Activated T-helper 1 cell treated with Interleukin-2 at 50 U/mL for 16 hours (primary cell): ENCODE results near the gene GLI2.

Experiments used
- DNase-seq: peaks from one replicate; pipeline ENCODE4 v3.0.0-alpha.2; 2020; ENCODE audit warnings: low read depth

The GLI2 gene

DNA sequence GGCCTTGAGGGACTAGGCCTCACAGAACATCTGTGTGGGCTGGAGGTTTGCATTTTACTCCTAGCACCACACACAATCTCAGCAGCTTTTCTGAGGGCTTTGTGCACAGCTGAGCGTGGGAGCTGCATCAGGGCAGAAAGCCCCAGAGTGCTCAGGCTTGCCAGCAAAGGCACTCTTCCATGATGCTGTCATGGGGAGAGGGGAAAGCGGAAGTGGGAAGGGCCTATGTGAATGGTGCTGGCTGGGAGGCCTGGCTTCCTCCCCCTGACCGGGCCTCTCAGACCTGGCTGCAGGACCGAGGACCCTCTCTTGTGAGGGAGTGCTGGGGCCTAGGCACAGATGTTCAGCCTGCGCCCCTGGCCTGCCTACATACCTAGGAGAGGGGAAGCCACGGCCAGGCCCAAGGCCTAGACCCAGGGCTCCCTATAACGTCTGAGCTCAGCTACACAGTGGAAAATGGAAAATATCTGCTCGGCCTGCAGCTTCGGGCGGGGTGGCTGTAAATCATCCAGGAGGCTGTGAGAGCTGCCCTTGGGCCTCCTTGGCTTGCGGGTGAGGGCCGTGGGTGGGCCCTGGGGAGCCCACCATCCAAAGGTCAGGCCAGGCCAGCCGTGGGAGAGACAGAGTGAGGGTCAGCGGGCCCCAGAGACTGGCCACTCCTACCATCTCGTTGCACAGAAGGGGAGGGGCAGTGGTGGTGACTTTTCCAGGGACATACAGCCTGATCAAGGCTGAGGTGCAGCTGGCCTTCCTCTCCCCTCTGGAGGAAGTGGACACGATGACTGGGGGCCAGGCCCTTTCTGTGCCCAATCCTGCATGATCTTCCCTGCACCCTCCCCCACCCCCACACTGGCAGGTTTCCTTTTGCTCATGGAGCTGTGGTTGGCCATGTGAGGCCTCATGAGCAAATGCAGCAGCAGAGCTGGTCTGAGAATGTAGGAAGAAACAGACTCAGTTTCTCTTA lies 22.8 kb downstream of the GLI2 start:
- no peak for DNase-seq

DNA sequence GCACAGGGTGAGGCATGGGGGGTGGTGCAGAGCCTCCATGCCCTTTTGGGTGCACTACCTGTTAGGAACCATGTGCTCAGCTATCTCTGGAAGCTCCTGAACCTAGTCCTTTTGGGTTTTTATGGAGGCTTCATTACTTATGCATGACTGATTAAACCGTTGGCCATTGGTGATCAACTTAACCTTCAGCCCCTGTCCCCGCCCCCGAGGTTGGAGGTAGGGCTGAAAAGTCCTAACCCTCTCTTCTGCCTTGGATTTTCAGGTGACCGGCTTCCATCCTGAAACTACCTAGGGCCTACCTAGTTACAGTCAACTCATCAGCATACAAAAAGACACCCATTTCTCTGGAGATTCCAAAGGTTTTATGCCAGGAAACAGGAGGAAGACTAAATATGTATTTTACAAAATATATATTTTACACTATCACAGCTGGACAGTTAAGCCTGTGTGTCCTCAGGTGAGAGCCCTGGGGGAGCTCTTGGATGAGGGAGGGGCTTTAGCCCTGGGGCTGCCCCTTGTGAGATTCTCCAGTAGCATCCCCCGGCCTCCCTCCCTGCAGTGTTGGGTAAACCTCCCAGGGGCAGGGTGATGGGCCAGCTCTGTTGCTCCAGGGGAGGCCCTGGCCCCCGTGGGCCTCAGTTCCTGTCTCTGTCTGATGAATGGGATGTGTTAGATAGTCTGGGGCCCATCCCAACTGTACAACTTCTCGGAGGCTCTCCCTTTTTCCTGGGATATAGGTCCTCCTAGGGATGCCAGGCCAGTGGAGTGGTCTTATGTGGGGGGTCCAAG lies 24.1 kb downstream of the GLI2 start:
- no peak for DNase-seq

DNA sequence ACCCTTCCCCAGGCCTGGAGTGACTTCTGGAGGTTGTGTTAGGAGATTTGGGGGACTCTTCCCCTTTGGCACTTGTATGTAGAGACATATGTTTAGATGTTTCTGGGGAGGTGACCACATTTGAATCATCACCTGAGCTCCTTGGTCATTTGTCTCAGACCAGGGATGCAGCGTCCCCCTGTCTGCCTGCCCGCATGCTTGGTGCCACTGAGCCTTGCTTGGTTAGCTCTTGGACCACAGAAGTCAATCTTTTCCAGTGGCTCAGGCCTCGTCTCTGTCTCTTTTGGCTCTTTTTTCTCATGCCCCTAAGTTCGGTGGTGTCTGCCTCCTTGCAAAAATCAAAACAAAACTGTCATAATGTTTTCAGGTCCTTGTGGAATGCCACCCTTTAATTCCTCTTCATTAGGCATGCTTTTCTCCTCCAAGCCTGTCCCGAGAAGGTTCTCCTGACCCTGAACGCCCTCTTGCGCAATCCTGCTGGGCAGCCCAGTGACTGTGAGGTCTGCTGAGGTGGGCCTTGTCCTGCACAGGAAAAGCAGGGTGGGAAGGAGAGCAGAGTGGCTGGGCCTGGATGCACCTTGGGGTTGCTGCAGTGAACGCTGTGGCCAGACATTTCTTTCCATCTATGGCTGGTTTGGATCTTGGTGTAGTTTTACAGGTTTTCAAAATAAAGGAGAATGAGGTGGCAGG lies 24.9 kb downstream of the GLI2 start:
- DNase-seq, result no peak

DNA sequence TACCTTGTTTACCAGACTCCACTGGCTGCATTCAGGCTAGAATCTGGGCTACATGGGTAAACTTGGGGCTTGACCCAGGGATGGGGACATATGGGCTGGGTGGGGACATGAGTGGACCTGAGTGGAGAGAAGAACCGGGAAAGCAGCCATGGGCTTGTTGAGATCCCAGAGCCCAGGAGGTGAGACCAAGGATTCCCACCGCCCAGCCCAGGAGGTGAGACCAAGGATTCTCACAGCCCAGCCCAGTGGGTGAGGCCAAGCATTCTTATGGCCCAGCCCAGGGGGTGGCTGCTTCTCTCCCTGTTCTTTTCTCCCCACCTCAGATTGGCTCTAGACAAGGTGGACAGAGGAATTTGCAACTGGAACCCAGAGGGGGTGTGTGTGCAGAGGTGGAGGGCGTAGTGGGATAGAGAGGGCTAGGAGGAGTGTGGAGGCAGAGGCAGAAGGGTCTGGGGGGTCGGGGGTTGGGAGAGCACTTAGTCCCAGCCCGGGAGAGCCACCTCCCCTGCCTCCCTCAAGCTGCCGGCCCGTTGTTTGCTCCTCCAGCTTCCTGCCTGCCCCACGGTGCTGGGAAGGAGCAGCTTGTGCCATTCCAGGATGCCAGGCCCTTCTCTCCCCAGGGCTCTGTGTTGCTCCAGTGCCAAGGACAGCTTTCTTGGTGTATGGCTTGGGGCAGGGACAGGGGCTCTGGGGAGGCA lies 25.6 kb downstream of the GLI2 start:
- no peak for DNase-seq

DNA sequence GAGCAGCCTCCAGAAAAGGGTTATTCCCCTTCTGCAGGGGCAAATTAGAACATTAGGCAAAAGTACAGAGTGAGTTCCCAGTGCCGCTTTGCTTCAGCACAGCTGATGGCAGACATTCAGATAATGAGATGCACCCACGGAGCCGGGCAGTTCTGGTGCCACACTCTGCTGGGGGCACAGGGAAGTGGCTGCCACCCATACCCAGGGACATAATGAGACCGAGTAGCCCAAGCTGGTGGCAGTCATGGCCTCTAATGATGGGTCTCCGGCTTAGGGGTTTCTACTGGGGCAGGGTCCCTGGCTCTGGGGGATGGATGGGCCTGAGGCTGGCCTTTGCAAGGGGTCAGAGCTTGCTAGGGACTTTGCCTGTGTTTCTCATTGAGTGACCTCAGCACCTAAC lies 26.2 kb downstream of the GLI2 start:
- DNase-seq, result no peak

DNA sequence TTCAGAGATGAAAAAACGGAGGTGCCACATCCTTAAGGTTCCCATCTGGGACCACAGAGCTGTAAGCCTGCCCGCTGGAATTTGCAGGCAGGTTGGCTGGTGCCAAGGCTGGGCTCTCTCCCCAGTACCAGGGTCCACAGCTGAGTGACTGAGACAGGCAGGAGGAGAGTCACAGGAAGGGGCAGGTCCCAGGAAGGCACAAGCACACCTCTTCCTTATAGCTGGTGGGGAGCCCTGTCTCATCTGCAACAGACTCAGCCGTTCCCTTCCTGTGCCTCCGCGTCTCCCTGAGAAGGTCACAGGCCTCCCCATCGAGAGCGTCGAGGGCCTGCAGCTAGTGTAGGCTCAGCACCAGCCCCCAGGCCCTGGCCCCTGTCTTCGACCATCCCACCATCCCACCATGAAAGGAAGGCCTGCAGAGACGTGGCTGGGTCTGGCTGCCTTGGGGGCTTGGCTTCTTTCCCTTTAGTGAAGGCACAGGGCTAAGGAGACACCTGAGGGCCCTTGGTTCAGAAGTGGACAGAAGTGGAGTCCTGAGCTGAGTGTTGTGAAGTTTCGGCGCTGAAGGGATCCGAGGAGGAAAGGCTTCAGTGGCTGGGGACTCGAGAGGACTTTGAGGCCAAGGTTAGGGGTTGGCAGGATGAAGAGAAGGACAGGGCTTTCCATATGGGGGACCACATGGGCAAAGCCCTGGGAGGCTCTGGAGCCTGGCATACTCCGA lies 26.8 kb downstream of the GLI2 start:
- DNase-seq, result no peak

DNA sequence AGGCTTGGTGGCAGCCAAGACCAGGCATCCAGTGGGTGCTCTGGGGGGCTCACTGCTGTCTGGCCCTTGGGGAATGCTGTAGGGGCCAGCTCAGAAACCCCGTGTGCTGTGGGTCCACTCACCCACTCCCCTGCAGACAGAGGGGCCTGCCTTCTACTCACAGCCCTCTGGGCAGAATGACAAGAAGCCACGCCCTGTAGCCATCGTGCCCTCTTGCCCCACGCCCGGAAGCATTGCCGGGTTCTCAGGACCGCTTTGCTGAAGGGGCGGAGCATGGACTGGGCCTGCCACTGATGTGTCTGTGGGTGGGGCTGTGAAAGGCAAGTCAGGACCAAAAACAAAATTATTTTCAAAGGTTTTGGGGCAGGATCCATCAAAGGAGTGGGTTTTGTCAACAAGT lies 27.8 kb downstream of the GLI2 start:
- no peak for DNase-seq

DNA sequence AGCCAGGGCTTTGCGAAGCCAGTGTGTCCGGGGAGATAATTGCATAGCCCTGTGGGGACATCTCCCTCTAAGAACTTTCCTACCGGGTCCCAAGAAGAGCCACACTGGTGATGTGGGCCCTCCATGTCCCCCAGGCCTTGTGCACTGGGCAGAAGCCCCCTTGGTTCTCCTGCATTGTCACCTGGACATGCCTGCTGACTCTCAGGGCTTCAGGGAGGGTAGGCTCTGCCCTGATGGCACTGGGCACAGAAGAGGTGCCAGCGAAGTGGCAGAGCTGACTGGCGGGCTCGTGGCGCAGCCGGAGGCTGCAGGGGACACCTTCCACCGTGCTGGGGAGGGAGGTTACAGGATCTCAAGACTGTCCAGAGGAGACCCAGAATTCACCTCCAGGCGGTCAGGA lies 28.3 kb downstream of the GLI2 start:
- DNase-seq, result no peak

DNA sequence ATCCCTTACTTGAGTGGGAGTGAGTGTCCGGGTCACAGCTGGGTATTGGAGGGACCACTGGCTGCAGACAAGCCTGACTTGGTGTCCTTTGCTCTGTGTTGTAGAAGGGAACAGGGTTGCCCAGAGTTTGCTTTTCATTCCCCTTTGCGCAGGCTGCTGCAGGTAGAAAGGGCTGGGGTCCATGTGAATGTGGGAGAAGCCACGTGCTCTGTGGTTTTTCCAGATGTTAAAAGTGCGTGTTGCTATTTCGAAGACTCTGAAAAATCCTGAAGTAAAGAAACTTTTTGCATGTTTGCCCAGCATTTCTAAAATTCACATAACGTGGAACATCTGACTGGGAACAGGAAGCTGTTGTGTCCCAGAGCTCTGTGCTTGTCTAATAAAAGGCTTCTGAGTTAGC lies 28.8 kb downstream of the GLI2 start:
- DNase-seq, result no peak

DNA sequence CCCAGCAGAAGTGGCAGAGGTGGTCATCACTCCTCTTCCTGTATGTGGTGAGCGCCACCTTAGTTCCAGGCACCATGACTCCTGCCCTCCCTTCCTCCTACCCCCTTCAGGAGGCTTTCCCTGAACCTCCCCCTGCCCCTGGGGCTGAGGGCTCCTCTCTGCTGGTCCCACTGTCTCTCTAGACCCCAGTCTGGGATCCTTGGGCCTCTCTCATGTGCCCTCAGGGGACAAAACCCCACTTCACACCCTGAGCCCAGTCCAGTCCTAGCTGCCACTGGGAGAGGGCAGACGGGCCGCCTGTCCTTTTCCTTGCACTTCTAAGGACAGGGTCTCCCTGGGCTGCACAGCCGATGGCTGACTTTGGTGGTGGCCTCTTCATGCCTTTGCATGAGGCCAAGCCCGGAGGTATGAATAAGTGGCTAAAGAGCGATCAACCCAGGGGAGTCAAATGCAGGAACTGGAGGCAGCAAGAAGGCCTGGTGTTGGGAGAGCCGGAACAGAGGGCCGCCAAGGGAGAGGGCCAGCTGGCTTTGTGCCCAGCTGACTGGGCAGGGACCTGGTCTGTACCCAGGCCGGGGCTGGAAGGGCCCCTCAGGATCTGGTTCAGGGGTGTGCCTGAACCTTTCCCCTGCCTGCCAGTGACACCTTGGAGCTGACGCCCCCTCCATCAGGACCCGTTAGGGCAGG lies 29.5 kb downstream of the GLI2 start:
- no peak for DNase-seq

DNA sequence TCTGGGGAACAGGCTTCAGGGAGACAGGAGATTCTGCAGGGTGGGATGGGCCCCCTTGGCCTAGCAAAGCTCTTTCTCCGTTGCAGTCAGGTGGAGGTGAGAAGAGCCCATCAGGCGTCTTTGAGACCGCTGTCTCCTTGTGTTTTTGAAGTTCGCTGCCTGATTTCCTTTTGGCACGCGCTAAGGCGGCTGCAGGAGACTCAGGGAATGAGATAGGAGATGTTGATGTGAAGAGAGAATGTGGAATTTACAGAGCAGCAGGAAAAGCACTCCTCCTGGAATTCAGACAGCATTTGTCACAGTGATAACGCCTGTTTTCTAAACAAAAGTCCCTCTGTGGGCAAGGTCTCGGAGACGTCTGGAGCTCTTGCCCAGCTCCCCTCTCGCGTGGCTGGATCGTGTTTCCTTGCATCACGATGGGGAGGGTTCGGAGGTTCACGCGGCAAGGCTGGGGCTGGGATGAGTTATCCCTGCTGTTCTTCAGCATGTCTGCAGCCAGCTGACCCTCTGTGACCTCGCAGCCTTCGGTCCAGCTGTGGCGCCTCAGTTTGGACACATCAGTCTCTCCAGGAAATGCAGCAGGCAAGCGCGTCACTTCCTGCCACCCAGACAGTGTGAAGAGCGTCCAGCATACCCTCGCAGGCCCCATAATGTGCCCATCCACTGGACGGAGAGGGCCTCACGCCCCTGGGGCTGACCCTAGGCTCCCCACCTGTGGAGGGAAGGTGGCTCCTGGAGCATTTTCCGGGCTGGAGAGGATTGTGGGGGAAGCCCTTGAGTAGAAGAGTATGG lies 30.2 kb downstream of the GLI2 start:
- DNase-seq, result no peak

DNA sequence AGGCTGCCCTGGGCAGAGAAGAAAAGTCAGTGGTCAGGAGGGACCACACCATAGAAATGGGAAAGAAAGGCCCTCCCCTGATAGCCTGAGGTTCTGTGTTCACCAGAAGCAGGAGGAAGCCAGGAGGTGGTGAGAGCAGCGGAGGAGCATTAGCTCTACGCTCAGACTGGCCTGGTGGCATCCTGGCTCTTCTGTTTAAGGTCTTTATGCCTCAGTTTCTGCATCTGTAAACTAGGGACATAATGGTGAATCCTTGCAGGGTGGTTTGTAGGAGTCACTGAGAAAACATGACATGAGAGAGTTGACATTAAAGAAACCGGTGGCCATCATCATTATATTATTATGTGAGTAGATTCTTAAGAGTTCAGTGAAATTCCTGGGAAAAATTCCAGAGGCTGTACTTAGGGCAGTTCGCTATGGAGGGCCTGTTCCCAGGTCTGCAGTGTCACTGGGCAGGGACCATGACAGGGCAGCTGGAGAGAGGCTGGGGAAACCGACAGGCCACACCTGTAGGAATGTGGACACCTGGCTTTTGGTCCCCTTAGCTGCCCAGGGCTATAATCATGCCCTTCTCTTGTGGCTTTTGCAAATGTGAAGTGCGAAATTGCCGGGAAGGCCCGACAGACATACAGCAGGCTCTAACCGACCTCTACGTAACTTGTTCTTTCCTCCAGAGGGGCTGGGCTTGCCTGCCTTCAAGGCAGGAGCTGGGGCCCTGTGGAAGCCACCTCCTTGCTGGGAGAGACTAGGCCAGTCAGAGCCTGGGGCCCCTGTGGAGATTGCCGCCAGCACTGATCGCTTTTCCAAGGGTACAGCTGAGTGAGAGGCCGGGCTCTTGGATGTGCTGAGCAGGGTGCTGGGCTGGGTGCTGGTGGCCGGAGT lies 31.0 kb downstream of the GLI2 start:
- no peak for DNase-seq

DNA sequence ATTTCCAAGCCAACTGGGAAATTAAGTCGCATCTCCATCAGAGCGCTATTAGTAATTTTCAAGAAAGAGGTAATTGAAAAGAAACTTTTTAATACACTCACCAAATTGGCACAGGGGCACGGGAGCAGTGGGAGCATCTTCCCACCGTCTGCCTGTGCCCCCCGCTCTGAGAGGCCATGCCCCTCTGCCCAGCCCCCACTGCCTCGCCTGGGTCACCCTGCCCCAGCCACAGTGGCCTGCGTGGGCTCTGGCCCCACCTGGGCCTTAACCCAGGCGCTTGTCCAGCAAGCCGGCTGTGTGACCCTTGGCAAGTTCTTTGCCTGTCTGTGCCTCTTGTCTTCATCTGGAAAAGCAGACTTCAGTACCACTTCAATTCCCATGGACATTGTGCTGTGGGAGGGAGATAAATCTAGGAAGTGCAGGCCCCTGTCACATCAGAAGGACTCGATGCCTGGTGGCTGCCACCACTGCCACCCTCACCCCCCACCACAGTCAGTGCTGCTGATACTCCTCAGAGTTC lies 31.9 kb downstream of the GLI2 start:
- no peak for DNase-seq

DNA sequence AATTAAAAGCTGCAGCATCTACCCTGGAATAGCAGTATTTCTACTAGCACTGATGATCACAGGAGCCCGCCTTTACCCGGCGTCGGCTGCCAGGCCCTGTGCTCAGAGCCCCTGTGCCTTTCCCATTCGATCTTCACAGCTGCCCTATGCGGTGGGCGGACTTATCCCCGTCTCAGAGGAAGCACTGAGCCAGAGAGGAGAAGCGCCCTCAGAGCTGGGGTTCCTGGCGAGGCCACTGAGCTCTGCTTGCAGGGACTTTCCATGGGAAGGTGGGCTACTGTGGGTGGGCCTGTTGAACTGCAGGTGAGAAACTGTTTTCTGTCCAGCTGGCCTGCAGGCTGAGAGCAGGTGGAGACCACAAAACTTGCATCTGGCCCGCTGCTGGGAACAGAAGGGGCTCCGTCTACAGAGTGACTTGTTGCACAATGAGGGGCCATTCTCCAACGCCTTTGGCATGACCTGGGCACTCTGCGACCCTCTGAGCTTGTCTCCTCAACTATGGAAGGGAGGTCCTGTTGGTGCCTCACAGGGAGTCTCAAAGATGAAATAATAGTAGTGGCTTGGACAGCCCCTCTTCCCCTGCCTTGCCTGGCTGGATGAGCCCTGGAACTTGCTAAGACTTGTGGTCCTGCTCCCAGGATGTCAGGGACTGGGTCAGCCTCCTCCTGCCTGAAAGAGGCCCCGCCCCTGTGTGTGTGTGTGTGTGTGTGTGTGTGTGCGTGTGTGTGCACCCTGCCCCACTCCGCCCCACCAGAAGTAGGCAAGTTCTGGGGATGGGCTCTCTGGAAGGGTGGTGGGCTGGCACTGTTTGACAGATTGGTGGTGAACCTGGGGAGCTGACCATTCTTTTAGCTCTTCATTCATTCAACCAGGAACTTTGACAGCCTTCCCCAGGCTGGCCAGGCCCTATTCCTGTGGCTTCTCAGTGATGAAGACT lies 32.7 kb downstream of the GLI2 start:
- no peak for DNase-seq

DNA sequence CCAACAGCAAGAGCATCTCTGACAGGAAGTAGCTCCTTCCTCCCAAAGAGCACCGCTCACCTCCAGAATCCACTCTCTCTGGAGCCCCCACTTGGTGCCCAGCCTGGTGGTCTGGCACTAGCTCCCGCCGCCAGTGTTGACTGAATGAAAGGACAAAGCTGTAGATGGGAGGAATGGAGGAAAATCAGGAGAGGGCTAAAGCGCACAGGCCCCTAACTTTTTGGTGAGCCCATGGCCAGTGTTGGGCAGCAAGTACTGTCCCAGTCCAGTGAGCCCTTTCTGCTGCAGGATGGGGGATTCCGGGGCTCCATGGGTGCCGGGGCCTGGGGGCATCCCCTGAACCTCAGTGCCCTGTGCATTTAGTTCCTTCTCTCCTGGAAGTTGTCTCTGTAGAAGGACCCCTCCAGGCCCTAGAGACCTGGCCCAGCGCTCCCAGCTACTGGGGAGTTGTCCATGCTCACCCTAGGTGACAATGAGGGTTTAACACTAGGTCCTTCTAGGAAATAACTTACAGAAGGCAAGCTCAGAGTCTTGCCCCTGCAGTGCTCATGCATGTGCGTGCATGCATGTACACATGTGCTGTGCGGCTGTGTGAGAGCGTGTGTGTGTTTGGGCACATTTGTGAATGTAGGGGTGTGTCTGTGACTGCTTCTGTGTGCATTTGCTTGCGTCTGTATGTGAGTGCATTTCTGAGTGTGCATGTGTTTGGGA lies 33.6 kb downstream of the GLI2 start:
- DNase-seq, result no peak

DNA sequence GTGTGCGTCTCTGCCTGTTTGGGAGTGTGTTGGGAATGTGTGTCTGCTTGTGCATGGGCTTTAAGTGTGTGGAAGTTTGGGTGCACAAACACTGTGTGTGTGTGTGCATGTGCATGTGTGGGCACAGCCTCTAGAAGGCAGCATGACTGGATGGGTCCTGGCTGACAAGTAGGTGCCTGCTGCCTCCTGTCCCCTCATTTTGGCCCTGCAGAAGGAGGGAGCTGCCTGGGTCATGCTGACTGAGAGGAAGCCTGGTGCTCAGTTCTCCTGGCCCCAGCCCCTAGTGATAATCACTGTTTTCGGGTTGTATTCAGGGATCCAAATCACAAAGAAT lies 34.1 kb downstream of the GLI2 start:
- no peak for DNase-seq

DNA sequence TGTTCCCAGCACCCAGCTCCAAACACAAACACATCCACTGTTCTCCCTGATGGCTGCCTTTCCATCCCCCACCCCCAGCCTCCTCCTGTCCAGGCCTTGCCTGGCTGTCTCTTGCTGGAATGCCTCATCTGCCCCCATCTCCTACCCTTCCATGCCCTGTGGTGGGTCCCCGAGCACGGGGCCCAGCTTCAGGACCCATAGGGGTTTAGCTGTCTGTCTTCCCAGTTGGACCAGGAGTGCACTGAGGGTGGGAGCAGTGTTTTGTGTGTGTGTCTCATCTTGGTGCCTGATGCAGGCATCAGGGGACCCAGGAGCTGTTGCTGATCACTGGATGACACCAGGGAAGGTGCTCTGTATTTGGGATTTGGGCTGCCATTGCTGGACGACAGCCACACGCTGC lies 34.5 kb downstream of the GLI2 start:
- DNase-seq, result no peak
